ENCODE measurements around the gene ZFP92. TPM values are rescaled to one million over a fixed set of nuclear protein-coding genes. Genes with fewer than 3 reads are reported as not detected.

ZFP92 gene
- total and polyA plus RNA-seq, 2 of the 8 experiments (the other 6 are each of a cell fraction or from before 2014, with no cell fraction given), result 0.14 to 0.41 TPM

DNA sequence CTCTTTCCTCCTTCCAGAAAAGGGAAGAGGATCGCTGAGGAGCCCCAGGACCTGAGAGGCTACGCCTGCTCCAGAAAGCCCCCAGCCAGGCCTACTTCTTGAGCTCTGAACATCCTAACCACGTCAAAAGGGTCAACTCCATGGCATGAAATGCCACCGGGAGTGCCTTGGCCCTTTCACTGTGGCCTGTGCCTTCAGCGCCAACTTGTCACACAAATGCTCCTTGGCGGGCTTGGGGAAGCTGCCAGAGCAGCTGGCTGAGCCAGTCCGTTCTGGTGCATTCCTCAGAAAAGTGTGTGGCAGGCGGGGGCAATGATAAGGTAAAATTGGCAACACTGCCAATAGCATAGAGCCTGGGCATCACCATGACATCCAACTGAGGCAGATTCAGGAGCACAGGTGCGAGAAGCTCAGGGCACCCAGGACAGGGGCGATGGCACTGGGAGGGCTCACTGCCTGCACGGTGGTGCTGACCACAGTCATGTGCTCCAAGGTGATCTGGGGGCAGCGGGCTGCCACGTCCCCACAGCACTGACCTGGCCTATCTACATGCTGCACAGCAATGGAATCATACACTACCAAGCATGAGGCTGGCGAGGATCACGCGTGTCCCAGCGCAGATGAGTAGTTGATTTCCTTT is 46.7 kb downstream of the ZFP92 start (continued):
- TF ChIP-seq CTBP2 (IDR thresholded peaks at IDR 0.05; ENCODE audit: borderline replicate concordance, insufficient read depth, insufficient read length, low read length), result no peak
- no peak for TF ChIP-seq TAF7 (optimal IDR thresholded peaks at IDR 0.05; ENCODE audit: borderline replicate concordance, low read depth, low read length)
- TF ChIP-seq SAP30 (IDR thresholded peaks at IDR 0.05; ENCODE audit: insufficient read depth, insufficient replicate concordance, low read length), result no peak
- TF ChIP-seq GTF2F1 (IDR thresholded peaks at IDR 0.05; ENCODE audit: borderline replicate concordance, low read depth, low read length), result no peak
- TF ChIP-seq, protein P1, sequence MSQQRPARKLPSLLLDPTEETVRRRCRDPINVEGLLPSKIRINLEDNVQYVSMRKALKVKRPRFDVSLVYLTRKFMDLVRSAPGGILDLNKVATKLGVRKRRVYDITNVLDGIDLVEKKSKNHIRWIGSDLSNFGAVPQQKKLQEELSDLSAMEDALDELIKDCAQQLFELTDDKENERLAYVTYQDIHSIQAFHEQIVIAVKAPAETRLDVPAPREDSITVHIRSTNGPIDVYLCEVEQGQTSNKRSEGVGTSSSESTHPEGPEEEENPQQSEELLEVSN (IDR thresholded peaks at IDR 0.05), result no peak

Data from H1 (cell line).